Nephron (organoid): ENCODE data around the gene BCL7C.

Experiments
- H3K27ac Mint-ChIP-seq, 3 experiments: 2 replicates each; pipeline ENCODE4 v1.8.0; 2020; ENCODE audit warnings: mixed read lengths in 3 of 3, mild to moderate bottlenecking in 2 of 3, moderate library complexity in 1 of 3
- H3K27me3 Mint-ChIP-seq: 2 replicates; pipeline ENCODE4 v1.8.0; 2021; ENCODE audit warnings: low read depth, mild to moderate bottlenecking, moderate library complexity, mixed read lengths
- H3K36me3 Mint-ChIP-seq: 2 replicates; pipeline ENCODE4 v1.8.0; 2020; ENCODE audit warnings: low read depth, mixed read lengths
- H3K4me1 Mint-ChIP-seq: 2 replicates; pipeline ENCODE4 v1.8.0; 2020; ENCODE audit warnings: mixed read lengths
- H3K4me3 Mint-ChIP-seq, 3 experiments: 2 replicates each; pipeline ENCODE4 v1.8.0; 2020; ENCODE audit warnings: mild to moderate bottlenecking in 3 of 3, mixed read lengths in 3 of 3, moderate library complexity in 2 of 3
- H3K9me3 Mint-ChIP-seq: 2 replicates; pipeline ENCODE4 v1.8.0; 2020; ENCODE audit warnings: mixed read lengths
- CTCF ChIP-seq, 3 experiments: fragments of 200-600 bp; sonication (generic); IDR thresholded peaks; one replicate each; pipeline ENCODE4 v1.5.0; 2021; ENCODE audit warnings: antibody characterized with exemption in 3 of 3; ENCODE audit not compliant: unreplicated experiment in 3 of 3

The BCL7C gene

GRCh38 chr16:30900588-30900987 lies 6.7 kb upstream of the BCL7C start:
- Mint-ChIP-seq H3K27me3 (no peaks in the 10 kb centered on the region), H3K36me3 (no peaks in the 10 kb centered on the region), H3K4me1 (peaks cover 23% of the 10 kb centered on the region), H3K4me3 (peak overlapping the region; percentile 21 to 68 (median 34)), H3K9me3 (no peaks in the 10 kb centered on the region), H3K27ac (peak overlapping the region in 2 of 3 experiments; percentile 69 to 85)
- TF ChIP-seq CTCF (IDR thresholded peaks at IDR 0.05; ENCODE audit: unreplicated experiment in 3 of 3) = no peak

- Mint-ChIP-seq H3K9me3 (no peaks in the 10 kb centered on the region), H3K27me3 (no peaks in the 10 kb centered on the region), H3K4me3 (peak overlapping the region in 2 of 3 experiments; percentile 6 to 34), H3K27ac (peak overlapping the region in 2 of 3 experiments; percentile 29 to 85), H3K36me3 (no peaks in the 10 kb centered on the region), H3K4me1 (peaks cover 31% of the 10 kb centered on the region)
- TF ChIP-seq CTCF (IDR thresholded peaks at IDR 0.05; ENCODE audit: unreplicated experiment in 3 of 3) = no peak
These were observed 5.9 kb upstream of the BCL7C start for GRCh38 chr16:30899794-30900193.

GRCh38 chr16:30896889-30897733 lies 3.2 kb upstream of the BCL7C start:
- H3K36me3 Mint-ChIP-seq = no peaks in the 10 kb centered on the region
- H3K4me3 Mint-ChIP-seq = peak overlapping the region; percentile 88 to 94 (median 88)
- no peaks in the 10 kb centered on the region for H3K9me3 Mint-ChIP-seq
- H3K27me3 Mint-ChIP-seq = no peaks in the 10 kb centered on the region
- no peak for TF ChIP-seq CTCF (IDR thresholded peaks at IDR 0.05; ENCODE audit: unreplicated experiment in 3 of 3)
- H3K27ac Mint-ChIP-seq = peak overlapping the region; percentile 97 to 99 (median 98)
- H3K4me1 Mint-ChIP-seq = peaks cover 35% of the 10 kb centered on the region

GRCh38 chr16:30896261-30896888 lies 2.5 kb upstream of the BCL7C start, which contains the start of gene CTF1:
CTF1 (plus strand) TSS chr16:30896614; CDS start chr16:30896644, 30 bp downstream.
- H3K4me1 Mint-ChIP-seq = peaks cover 35% of the 10 kb centered on the region
- H3K27me3 Mint-ChIP-seq = no peaks in the 10 kb centered on the region
- peak within 1 kb of the TSS; percentile 88 to 94 (median 88) for H3K4me3 Mint-ChIP-seq
- peak within 1 kb of the TSS; percentile 97 to 99 (median 98) for H3K27ac Mint-ChIP-seq
- peaks cover 3% of the 10 kb centered on the region for H3K36me3 Mint-ChIP-seq
- TF ChIP-seq CTCF (IDR thresholded peaks at IDR 0.05; ENCODE audit: unreplicated experiment in 3 of 3) = no peak
- no peaks in the 10 kb centered on the region for H3K9me3 Mint-ChIP-seq

GRCh38 chr16:30895627-30896260 lies 1.9 kb upstream of the BCL7C start:
- peaks cover 35% of the 10 kb centered on the region for H3K4me1 Mint-ChIP-seq
- peak overlapping the region; percentile 97 to 99 (median 98) for H3K27ac Mint-ChIP-seq
- H3K27me3 Mint-ChIP-seq = no peaks in the 10 kb centered on the region
- no peaks in the 10 kb centered on the region for H3K9me3 Mint-ChIP-seq
- peak overlapping the region; percentile 88 to 94 (median 88) for H3K4me3 Mint-ChIP-seq
- TF ChIP-seq CTCF (IDR thresholded peaks at IDR 0.05; ENCODE audit: unreplicated experiment in 3 of 3) = no peak
- H3K36me3 Mint-ChIP-seq = peaks cover 6% of the 10 kb centered on the region
